ENCODE results near the gene AGPS.

DNA sequence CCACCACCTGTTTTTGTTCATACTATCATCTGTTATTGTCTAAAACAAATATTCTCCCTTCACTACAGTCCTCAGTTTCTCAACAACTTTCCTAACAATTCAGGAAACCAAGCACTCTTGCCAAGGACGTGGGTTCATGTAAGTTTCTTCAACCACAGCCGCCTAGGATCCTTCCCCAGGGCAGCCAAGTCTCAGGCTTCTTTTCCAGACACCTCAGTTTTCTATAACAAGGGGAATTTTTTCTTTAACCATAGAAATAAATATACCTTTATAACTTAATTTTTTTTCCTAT lies 39.4 kb upstream of the AGPS start:
- TF ChIP-seq, protein P1, sequence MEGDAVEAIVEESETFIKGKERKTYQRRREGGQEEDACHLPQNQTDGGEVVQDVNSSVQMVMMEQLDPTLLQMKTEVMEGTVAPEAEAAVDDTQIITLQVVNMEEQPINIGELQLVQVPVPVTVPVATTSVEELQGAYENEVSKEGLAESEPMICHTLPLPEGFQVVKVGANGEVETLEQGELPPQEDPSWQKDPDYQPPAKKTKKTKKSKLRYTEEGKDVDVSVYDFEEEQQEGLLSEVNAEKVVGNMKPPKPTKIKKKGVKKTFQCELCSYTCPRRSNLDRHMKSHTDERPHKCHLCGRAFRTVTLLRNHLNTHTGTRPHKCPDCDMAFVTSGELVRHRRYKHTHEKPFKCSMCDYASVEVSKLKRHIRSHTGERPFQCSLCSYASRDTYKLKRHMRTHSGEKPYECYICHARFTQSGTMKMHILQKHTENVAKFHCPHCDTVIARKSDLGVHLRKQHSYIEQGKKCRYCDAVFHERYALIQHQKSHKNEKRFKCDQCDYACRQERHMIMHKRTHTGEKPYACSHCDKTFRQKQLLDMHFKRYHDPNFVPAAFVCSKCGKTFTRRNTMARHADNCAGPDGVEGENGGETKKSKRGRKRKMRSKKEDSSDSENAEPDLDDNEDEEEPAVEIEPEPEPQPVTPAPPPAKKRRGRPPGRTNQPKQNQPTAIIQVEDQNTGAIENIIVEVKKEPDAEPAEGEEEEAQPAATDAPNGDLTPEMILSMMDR (IDR thresholded peaks at IDR 0.05 in 2 of 3, conservative IDR thresholded peaks at IDR 0.05 in 1 of 3; ENCODE audit: control insufficient read depth in 2 of 3, extremely low read depth in 1 of 3, insufficient read depth in 1 of 3, low read depth in 3 of 3, low read length in 3 of 3) = no peak
- TF ChIP-seq SMC3 (IDR thresholded peaks at IDR 0.05; ENCODE audit: borderline replicate concordance, low read length) = no peak
- TF ChIP-seq SIX5 (IDR thresholded peaks at IDR 0.05; ENCODE audit: low read depth, low read length, severe bottlenecking) = no peak
- TF ChIP-seq GABPA (IDR thresholded peaks at IDR 0.05; ENCODE audit: low read depth) = no peak
- TF ChIP-seq, protein P2, sequence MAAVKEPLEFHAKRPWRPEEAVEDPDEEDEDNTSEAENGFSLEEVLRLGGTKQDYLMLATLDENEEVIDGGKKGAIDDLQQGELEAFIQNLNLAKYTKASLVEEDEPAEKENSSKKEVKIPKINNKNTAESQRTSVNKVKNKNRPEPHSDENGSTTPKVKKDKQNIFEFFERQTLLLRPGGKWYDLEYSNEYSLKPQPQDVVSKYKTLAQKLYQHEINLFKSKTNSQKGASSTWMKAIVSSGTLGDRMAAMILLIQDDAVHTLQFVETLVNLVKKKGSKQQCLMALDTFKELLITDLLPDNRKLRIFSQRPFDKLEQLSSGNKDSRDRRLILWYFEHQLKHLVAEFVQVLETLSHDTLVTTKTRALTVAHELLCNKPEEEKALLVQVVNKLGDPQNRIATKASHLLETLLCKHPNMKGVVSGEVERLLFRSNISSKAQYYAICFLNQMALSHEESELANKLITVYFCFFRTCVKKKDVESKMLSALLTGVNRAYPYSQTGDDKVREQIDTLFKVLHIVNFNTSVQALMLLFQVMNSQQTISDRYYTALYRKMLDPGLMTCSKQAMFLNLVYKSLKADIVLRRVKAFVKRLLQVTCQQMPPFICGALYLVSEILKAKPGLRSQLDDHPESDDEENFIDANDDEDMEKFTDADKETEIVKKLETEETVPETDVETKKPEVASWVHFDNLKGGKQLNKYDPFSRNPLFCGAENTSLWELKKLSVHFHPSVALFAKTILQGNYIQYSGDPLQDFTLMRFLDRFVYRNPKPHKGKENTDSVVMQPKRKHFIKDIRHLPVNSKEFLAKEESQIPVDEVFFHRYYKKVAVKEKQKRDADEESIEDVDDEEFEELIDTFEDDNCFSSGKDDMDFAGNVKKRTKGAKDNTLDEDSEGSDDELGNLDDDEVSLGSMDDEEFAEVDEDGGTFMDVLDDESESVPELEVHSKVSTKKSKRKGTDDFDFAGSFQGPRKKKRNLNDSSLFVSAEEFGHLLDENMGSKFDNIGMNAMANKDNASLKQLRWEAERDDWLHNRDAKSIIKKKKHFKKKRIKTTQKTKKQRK (IDR thresholded peaks at IDR 0.05; ENCODE audit: low read depth, low read length) = no peak
- TF ChIP-seq, protein P3, sequence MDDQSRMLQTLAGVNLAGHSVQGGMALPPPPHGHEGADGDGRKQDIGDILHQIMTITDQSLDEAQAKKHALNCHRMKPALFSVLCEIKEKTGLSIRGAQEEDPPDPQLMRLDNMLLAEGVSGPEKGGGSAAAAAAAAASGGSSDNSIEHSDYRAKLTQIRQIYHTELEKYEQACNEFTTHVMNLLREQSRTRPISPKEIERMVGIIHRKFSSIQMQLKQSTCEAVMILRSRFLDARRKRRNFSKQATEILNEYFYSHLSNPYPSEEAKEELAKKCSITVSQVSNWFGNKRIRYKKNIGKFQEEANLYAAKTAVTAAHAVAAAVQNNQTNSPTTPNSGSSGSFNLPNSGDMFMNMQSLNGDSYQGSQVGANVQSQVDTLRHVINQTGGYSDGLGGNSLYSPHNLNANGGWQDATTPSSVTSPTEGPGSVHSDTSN (IDR thresholded peaks at IDR 0.05; ENCODE audit: insufficient replicate concordance, low read depth, low read length) = no peak
- no peak for TF ChIP-seq EP300 (IDR thresholded peaks at IDR 0.05; ENCODE audit: borderline replicate concordance in 1 of 2, control insufficient read depth in 1 of 2, low read depth in 2 of 2, low read length in 2 of 2)
- TF ChIP-seq NFIC (IDR thresholded peaks at IDR 0.05; ENCODE audit: low read depth, low read length) = no peak
- no peak for TF ChIP-seq ZNF24 (IDR thresholded peaks at IDR 0.05)
- TF ChIP-seq TCF7 (IDR thresholded peaks at IDR 0.05; ENCODE audit: borderline replicate concordance) = no peak
- no peak for TF ChIP-seq NRF1 (conservative IDR thresholded peaks at IDR 0.05; ENCODE audit: low read depth, low read length)
- no peak for TF ChIP-seq CHD2 (IDR thresholded peaks at IDR 0.05; ENCODE audit: borderline replicate concordance, low read depth, low read length)
- TF ChIP-seq POLR2AphosphoS5 (IDR thresholded peaks at IDR 0.05; ENCODE audit: low read length) = no peak
- no peak for TF ChIP-seq EZH2 (IDR thresholded peaks at IDR 0.05; ENCODE audit: borderline replicate concordance, control insufficient read depth, low read depth, low read length)
